K562 (cell line): ENCODE results near the gene PCOLCE2. TPM values are rescaled to one million over a fixed set of nuclear protein-coding genes. Genes with fewer than 3 reads are reported as not detected.

ENCODE experiments used
- ATAC-seq: fragments of 200-7000 bp; cut with Tn5 transposase; 3 replicates; pipeline ENCODE4 v1.9.1; 2020; ENCODE audit warnings: moderate library complexity
- BruUV-seq: library from RNA; stranded (reverse); fragments of 400-500 nt; replicated peaks from 2 replicates; lab custom pipeline; 2021; lab: Mats Ljungman, UMichigan
- CTCF ChIA-PET: fragments of 300-600 bp; formaldehyde crosslinking; extraction: SDS; loops from one replicate; lab custom pipeline; 2021; ENCODE audit warnings: low intra/inter-chr PET ratio; lab: Yijun Ruan, JAX
- POLR2A ChIA-PET: fragments of 300-600, 350-650 bp; sonication (Branson Sonifier 250); formaldehyde crosslinking; extraction: SDS; loops from one replicate; lab custom pipeline; 2021; ENCODE audit warnings: antibody characterized with exemption, inconsistent platforms; lab: Yijun Ruan, JAX
- DNase-seq, 4 experiments: peaks; one replicate each; pipeline versions ENCODE4 v3.0.0 to v3.0.0-alpha.2; 2011 to 2018; ENCODE audit warnings: low spot score in 3 of 4, mixed read lengths in 3 of 4; ENCODE audit errors: extremely low read depth in 1 of 4
- FAIRE-seq: peaks from 2 replicates; lab custom pipeline; 2011; peaks lifted over from hg19 to GRCh38; lab: Jason Lieb, UNC
- H2AFZ ChIP-seq: 2 replicates; pipeline ENCODE4 v1.6.0; 2011; ENCODE audit warnings: low read depth, low read length, control low read depth, inconsistent platforms
- H3K27ac ChIP-seq: fragments of 200-600 bp; 3 replicates; pipeline ENCODE4 v1.8.0; 2011; ENCODE audit warnings: low read depth, mild to moderate bottlenecking, control low read depth, inconsistent platforms, low read length, moderate library complexity, mixed read lengths; ENCODE audit errors: extremely low read depth
- H3K27me3 ChIP-seq, 2 experiments: fragments of 300-600 bp in 1 of 2; 2 replicates in 1 of 2; 3 replicates in 1 of 2; pipeline versions ENCODE4 v1.6.0 to v1.8.0; 2011; ENCODE audit warnings: inconsistent platforms in 2 of 2, low read length in 2 of 2, mild to moderate bottlenecking in 1 of 2, mixed read lengths in 1 of 2, moderate library complexity in 1 of 2; ENCODE audit not compliant: control insufficient read depth in 2 of 2, insufficient read depth in 2 of 2
- H3K36me3 ChIP-seq: fragments of 300-600 bp; 3 replicates; pipeline ENCODE4 v1.8.0; 2011; ENCODE audit warnings: mild to moderate bottlenecking, low read length, inconsistent platforms; ENCODE audit not compliant: control insufficient read depth, insufficient read depth
- H3K4me1 ChIP-seq, 2 experiments: fragments of 200-600 bp in 1 of 2; replicated peaks in 1 of 2; 2 replicates in 1 of 2; 3 replicates in 1 of 2; pipeline versions ENCODE4 v1.5.1 to v1.8.0; 2011; ENCODE audit warnings: inconsistent platforms in 2 of 2, low read length in 2 of 2, mild to moderate bottlenecking in 1 of 2, mixed read lengths in 1 of 2, moderate library complexity in 1 of 2; ENCODE audit not compliant: control insufficient read depth in 2 of 2, insufficient read depth in 2 of 2
- H3K4me2 ChIP-seq: 2 replicates; pipeline ENCODE4 v1.6.1; 2011; ENCODE audit warnings: low read length, control low read depth, inconsistent platforms, mixed read lengths; ENCODE audit not compliant: insufficient read depth
- H3K4me3 ChIP-seq: fragments of 200-600 bp; sonication (generic), shearing (Covaris generic); 2 replicates; pipeline ENCODE4 v1.5.1; 2016; ENCODE audit warnings: control low read depth, inconsistent platforms
- H3K79me2 ChIP-seq: fragments of 200-600 bp; 3 replicates; pipeline ENCODE4 v1.8.0; 2011; ENCODE audit warnings: low read length, inconsistent platforms; ENCODE audit not compliant: control insufficient read depth, insufficient read depth
- H3K9ac ChIP-seq, 2 experiments: 2 replicates each; pipeline versions ENCODE4 v1.6.0 to v1.6.1; 2011; ENCODE audit warnings: low read depth in 2 of 2, low read length in 2 of 2, control low read depth in 1 of 2, inconsistent platforms in 1 of 2, mild to moderate bottlenecking in 1 of 2, mixed read lengths in 1 of 2; ENCODE audit not compliant: insufficient read depth in 1 of 2
- H3K9me1 ChIP-seq: one replicate; pipeline ENCODE4 v1.6.0; 2011; ENCODE audit warnings: inconsistent platforms, mild to moderate bottlenecking, low read length, moderate library complexity; ENCODE audit not compliant: control insufficient read depth, insufficient read depth
- H3K9me3 ChIP-seq: replicated peaks from 2 replicates; pipeline ENCODE4 v1.5.1; 2011; ENCODE audit warnings: low read depth, low read length, inconsistent platforms; ENCODE audit not compliant: control insufficient read depth, insufficient read depth
- H4K20me1 ChIP-seq: replicated peaks from 2 replicates; pipeline ENCODE4 v1.6.1; 2011; ENCODE audit warnings: low read length, inconsistent platforms, mixed read lengths; ENCODE audit not compliant: control insufficient read depth, insufficient read depth
- ATF7 ChIP-seq: fragments of 450-650 bp; IDR thresholded peaks from 2 replicates; pipeline ENCODE4 v1.7.1; 2014; ENCODE audit warnings: mild to moderate bottlenecking, moderate library complexity
- BRF1 ChIP-seq: IDR thresholded peaks from 3 replicates; pipeline ENCODE4 v1.6.1; 2011; ENCODE audit warnings: borderline replicate concordance, mild to moderate bottlenecking; ENCODE audit not compliant: insufficient read length; ENCODE audit errors: extremely low read depth
- DEAF1 ChIP-seq: fragments of 450-650 bp; formaldehyde crosslinking; IDR thresholded peaks from 2 replicates; pipeline ENCODE4 v1.4.0; 2020; ENCODE audit warnings: mild to moderate bottlenecking, moderate library complexity
- EP400 ChIP-seq: fragments of 450-650 bp; IDR thresholded peaks from 2 replicates; pipeline ENCODE4 v1.6.1; 2017; ENCODE audit warnings: antibody characterized with exemption, mild to moderate bottlenecking, moderate library complexity
- FOXJ3 ChIP-seq: sonication (generic); formaldehyde crosslinking; IDR thresholded peaks from 2 replicates; pipeline ENCODE4 v1.4.0; 2020; ENCODE audit warnings: mild to moderate bottlenecking, missing genetic modification reagents
- HLTF ChIP-seq: fragments of 450-650 bp; IDR thresholded peaks from 2 replicates; pipeline ENCODE4 v1.6.1; 2016
- MECOM ChIP-seq: fragments of 250-450 bp; sonication (Bioruptor Pico); IDR thresholded peaks from 2 replicates; pipeline ENCODE4 v1.8.0; 2022; ENCODE audit warnings: inconsistent platforms
- MTF1 ChIP-seq: fragments of 250-450 bp; sonication (Bioruptor Pico); IDR thresholded peaks from 2 replicates; pipeline ENCODE4 v1.9.0; 2021; ENCODE audit warnings: moderate library complexity, mild to moderate bottlenecking, inconsistent platforms, borderline replicate concordance
- PHF21A ChIP-seq: fragments of 450-650 bp; IDR thresholded peaks from 2 replicates; pipeline ENCODE4 v1.6.1; 2017; ENCODE audit warnings: low read depth, borderline replicate concordance
- PRPF4 ChIP-seq: fragments of 200-400 bp; formaldehyde crosslinking; IDR thresholded peaks from one replicate; pipeline ENCODE4 v1.6.1; 2017; ENCODE audit warnings: low read length, low read depth, mild to moderate bottlenecking; ENCODE audit not compliant: insufficient read depth, poor library complexity, severe bottlenecking
- RBM14 ChIP-seq: fragments of 200-400 bp; formaldehyde crosslinking; IDR thresholded peaks from 2 replicates; pipeline ENCODE4 v1.6.1; 2018; ENCODE audit warnings: low read depth, mild to moderate bottlenecking, low read length, moderate library complexity, borderline replicate concordance; ENCODE audit not compliant: insufficient read depth
- SMAD3 ChIP-seq: fragments of 450-650 bp; formaldehyde crosslinking; conservative IDR thresholded peaks from 2 replicates; pipeline ENCODE4 v1.4.0; 2020; ENCODE audit warnings: mild to moderate bottlenecking
- TGIF2 ChIP-seq: sonication (generic); formaldehyde crosslinking; IDR thresholded peaks from 2 replicates; pipeline ENCODE4 v1.8.1; 2022; ENCODE audit warnings: mild to moderate bottlenecking, missing genetic modification reagents, moderate library complexity
- ZBTB34 ChIP-seq: fragments of 250-450 bp; sonication (Bioruptor Pico); IDR thresholded peaks from 2 replicates; pipeline ENCODE4 v1.8.0; 2021; ENCODE audit warnings: mild to moderate bottlenecking, moderate library complexity
- ZNF184 ChIP-seq: sonication (generic); formaldehyde crosslinking; IDR thresholded peaks from 2 replicates; pipeline ENCODE4 v1.5.0; 2020; ENCODE audit warnings: missing genetic modification reagents
- ZNF584 ChIP-seq: fragments of 200-800 bp; sonication (Bioruptor generic); IDR thresholded peaks from 2 replicates; pipeline ENCODE4 v1.6.1; 2016; ENCODE audit warnings: low read depth, mild to moderate bottlenecking, missing genetic modification characterization, missing compliant biosample characterization
- ZNF695 ChIP-seq: fragments of 450-650 bp; formaldehyde crosslinking; IDR thresholded peaks from 2 replicates; pipeline ENCODE4 v1.4.0; 2020; ENCODE audit warnings: mild to moderate bottlenecking, moderate library complexity
- ZNF780A ChIP-seq: fragments of 250-450 bp; sonication (Bioruptor Pico); IDR thresholded peaks from 2 replicates; pipeline ENCODE4 v1.5.0; 2021; ENCODE audit warnings: mild to moderate bottlenecking
- WGBS: fragments of 100-300 bp; shearing (Covaris generic); methylation state at CpG from one replicate; pipeline ENCODE4 v1.1.6; 2016; ENCODE audit warnings: low coverage, mixed read lengths; ENCODE audit not compliant: insufficient coverage; ENCODE audit errors: missing lambda C conversion rate; 5-methylcytosine and 5-hydroxymethylcytosine counted together
- in situ Hi-C: fragments of 300-500 bp; cut with MboI; formaldehyde crosslinking; loops from 4 replicates; pipeline ENCODE4 v1.15.0; 2018; ENCODE audit warnings: inconsistent platforms, mixed read lengths
- intact Hi-C: fragments of 100-400 bp; cut with micrococcal nuclease; formaldehyde crosslinking; loops from 2 replicates; pipeline ENCODE4 v1.14.2; 2022
- polyA plus RNA-seq, 8 experiments: library from polyadenylated mRNA; depleted of rRNA in 4 of 8; stranded (reverse) in 5 of 8; unstranded in 3 of 8; fragments of >200 nt; fragmentation: Nextera tagmentation in 2 of 8; fragmentation: Illumina TruSeq in 1 of 8; extraction: Ambion mirVana in 2 of 8; extraction: Trizol in 1 of 8; gene quantifications; 2 replicates each; pipeline versions ENCODE4 v1.2.1 to v1.2.3, GENCODE V29; 2011 to 2014; ENCODE audit warnings: inconsistent platforms in 1 of 8, missing spikeins in 1 of 8
- total RNA-seq, 7 experiments: library from RNA; depleted of rRNA in 6 of 7; stranded (reverse); fragments of >200 nt in 6 of 7; fragmentation: Illumina TruSeq in 2 of 7; extraction: Trizol in 2 of 7; gene quantifications; 2 replicates each; pipeline versions ENCODE4 v1.2.1 to v1.2.3, GENCODE V29; 2011 to 2021; ENCODE audit warnings: low replicate concordance in 1 of 7
- TF ChIP-seq, protein P1 (sequence below): fragments of 250-450 bp; sonication (Bioruptor Pico); IDR thresholded peaks from 2 replicates; pipeline ENCODE4 v1.5.0; 2021

PCOLCE2 gene
- total and polyA plus RNA-seq, 9 of the 15 experiments (the other 6 are each of a cell fraction or from before 2014, with no cell fraction given): 0.18 to 1.2 (median 0.65) TPM

GRCh38 chr3:142910280-142910679, 21.4 kb upstream of the PCOLCE2 start:
- ChIA-PET CTCF (no interaction called here), POLR2A (interaction anchor here (1.2 to 2.4 kb wide), 2 partner anchors 9 to 21 kb away, joined by 3 to 8 read pairs; no protein-coding TSS in a partner anchor)
- FAIRE-seq (no peak), ATAC-seq (no peak), DNase-seq (no peak)
- no TSS peak for BruUV-seq
- H3K27me3 ChIP-seq: 0 out of 5 replicates have a peak, but pooled peaks cover 0 to 3% of the 10 kb centered on the region in 2 experiments
- H3K9ac ChIP-seq: no peak overlapping the region
- no peak overlapping the region for H3K4me2 ChIP-seq
- in situ Hi-C loops (no loop called here), intact Hi-C loops (no loop called here)
- no peak overlapping the region for H3K4me3 ChIP-seq
- TF ChIP-seq EP400 (no peak), SMAD3 (CRISPR knock-in tag) (no peak), DEAF1 (CRISPR knock-in tag) (no peak), ZNF780A (CRISPR knock-in tag) (no peak), ATF7 (no peak), HLTF (no peak), MECOM (CRISPR knock-in tag) (no peak), ZBTB34 (no peak), ZNF584 (CRISPR knock-in tag) (no peak), FOXJ3 (no peak), BRF1 (no peak), TGIF2 (no peak), RBM14 (no peak), ZNF695 (CRISPR knock-in tag) (no peak), PRPF4 (no peak), MTF1 (CRISPR knock-in tag) (no peak), PHF21A (no peak), ZNF184 (CRISPR knock-in tag) (no peak)
- TF ChIP-seq, protein P1, sequence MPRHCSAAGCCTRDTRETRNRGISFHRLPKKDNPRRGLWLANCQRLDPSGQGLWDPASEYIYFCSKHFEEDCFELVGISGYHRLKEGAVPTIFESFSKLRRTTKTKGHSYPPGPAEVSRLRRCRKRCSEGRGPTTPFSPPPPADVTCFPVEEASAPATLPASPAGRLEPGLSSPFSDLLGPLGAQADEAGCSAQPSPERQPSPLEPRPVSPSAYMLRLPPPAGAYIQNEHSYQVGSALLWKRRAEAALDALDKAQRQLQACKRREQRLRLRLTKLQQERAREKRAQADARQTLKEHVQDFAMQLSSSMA (CRISPR knock-in tag): no peak
- no peak overlapping the region for H3K27ac ChIP-seq
- H3K9me3 ChIP-seq: no peaks in the 10 kb centered on the region
- no peaks in the 10 kb centered on the region for H3K9me1 ChIP-seq
- no peaks in the 10 kb centered on the region for H4K20me1 ChIP-seq
- H2AFZ ChIP-seq: no peak overlapping the region
- WGBS: 4% methylated on average over 2 of the region's 2 CpGs
- H3K4me1 ChIP-seq: no peaks in the 10 kb centered on the region; a peak in 1 of 5 replicates
- no peaks in the 10 kb centered on the region for H3K36me3 ChIP-seq
- H3K79me2 ChIP-seq: no peaks in the 10 kb centered on the region
